ENCODE results near the gene RGS17. TPM values are rescaled to one million over a fixed set of nuclear protein-coding genes. Genes with fewer than 3 reads are reported as not detected.

Gene RGS17
- total RNA-seq, 1 experiment from 2014 or later = 2.9 TPM

Other genes with a start within 250 kb of the RGS17 start
- 48.1 and 63.8 TPM in 2 replicates for gene FBXO5, start 148.2 kb downstream of the RGS17 start, total RNA-seq (2014; rRNA removed; shearing (Covaris generic))
- 22.8 and 30.2 TPM in 2 replicates for gene MTRF1L, start 128.6 kb downstream of the RGS17 start, total RNA-seq (2014; rRNA removed; shearing (Covaris generic))

Measured in A172 (cell line).